Measurements from ENCODE around the gene TEF. TPM values are rescaled to one million over a fixed set of nuclear protein-coding genes. Genes with fewer than 3 reads are reported as not detected.

The TEF gene
- total RNA-seq, 2 donors from 2014 or later, result 12.7 to 28.9 TPM

- peaks cover 14% of the 10 kb centered on the region for H3K4me1 ChIP-seq
- H3K9ac ChIP-seq (ENCODE audit: low read depth in 2 of 2, low read length in 2 of 2), result no peak overlapping the region
- intact Hi-C loops (cut with DNase I), result no loop called here
- H3K36me3 ChIP-seq, result no peaks in the 10 kb centered on the region
- no peaks in the 10 kb centered on the region for H3K27me3 ChIP-seq
- H3K4me3 ChIP-seq, result no peak overlapping the region
- no peaks in the 10 kb centered on the region for H3K9me3 ChIP-seq
- H3K27ac ChIP-seq, result no peak overlapping the region
- no peak for DNase-seq
- no peak for TF ChIP-seq CTCF (IDR thresholded peaks at IDR 0.05)
Observed at GRCh38 chr22:41410311-41410751, 28.6 kb downstream of the TEF start.

DNA sequence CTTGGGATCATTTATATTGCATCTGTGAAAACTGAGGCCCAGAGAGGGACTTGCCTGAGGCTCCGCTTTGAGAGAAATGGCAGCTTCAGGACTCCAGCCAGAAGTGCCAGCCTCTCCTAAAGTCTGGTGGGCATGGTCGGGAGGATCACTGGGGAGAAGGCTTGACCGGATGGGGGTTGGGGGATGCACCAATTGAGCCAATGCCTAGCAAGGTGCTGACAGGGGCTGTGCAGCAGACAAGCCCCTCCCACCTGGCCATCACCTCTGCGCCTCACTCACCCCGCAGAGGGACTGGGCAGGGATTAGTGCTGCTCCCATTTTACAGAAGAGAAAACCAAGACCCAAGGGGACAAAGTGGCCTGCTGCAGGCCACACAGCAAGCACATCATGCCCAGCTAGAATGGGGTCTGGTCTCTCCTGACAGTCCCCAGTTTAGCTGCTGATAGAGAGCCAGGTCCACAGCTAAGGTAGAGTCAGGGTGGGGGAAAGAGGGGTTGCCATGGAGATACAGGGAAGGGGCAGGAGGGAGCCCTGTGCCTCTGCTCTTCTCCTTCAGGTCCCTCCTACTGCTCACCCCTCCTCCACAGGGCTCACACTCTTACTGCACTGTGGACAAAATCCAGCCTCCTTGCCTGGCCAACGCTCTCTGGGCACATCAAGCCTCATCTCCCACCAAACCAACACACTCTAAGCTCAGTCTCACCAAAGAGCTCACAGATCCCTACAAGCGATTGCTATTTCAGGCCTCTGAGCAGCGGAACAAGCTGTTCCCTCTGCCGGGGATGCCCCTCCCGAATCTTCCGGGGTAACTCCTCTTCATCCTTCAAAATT lies 29.5 kb downstream of the TEF start:
- Histone ChIP-seq H3K4me3 (no peak overlapping the region), H3K4me1 (peaks cover 18% of the 10 kb centered on the region), H3K9ac (ENCODE audit: low read depth in 2 of 2, low read length in 2 of 2) (peak overlapping the region; percentile 12 to 23), H3K27me3 (no peaks in the 10 kb centered on the region), H3K9me3 (no peaks in the 10 kb centered on the region), H3K27ac (no peak overlapping the region), H3K36me3 (no peaks in the 10 kb centered on the region)
- TF ChIP-seq CTCF (IDR thresholded peaks at IDR 0.05), result no peak
- no peak for DNase-seq
- intact Hi-C loops (cut with DNase I), result no loop called here

DNA sequence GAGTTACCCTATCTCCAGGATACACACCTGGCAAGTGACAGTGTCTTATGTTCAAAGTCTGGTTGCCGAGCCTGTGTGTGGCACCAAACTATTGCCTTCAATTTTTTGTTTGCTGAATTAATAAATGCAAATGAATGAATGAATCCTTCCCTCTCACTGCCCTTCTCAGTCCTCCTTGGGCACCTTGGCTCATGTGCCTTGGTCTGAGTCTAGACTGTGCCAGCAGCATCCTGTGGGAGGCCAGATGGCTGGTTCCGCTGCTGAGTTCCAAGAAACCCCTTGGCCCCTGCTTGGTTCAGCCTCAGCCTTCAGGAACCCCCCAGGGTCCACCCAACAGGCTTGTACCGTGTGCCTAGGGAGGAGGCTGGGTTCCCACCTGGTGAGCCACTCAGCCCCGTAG lies 33.8 kb downstream of the TEF start:
- no peaks in the 10 kb centered on the region for H3K36me3 ChIP-seq
- no peak overlapping the region for H3K4me3 ChIP-seq
- no peak for TF ChIP-seq CTCF (IDR thresholded peaks at IDR 0.05)
- H3K27me3 ChIP-seq, result no peaks in the 10 kb centered on the region
- intact Hi-C loops (cut with DNase I), result no loop called here
- H3K27ac ChIP-seq, result no peak overlapping the region
- peaks cover 22% of the 10 kb centered on the region for H3K4me1 ChIP-seq
- no peak for DNase-seq
- no peaks in the 10 kb centered on the region for H3K9me3 ChIP-seq
- peak overlapping the region in 1 of 2 donors; percentile 97 for H3K9ac ChIP-seq (ENCODE audit: low read depth in 2 of 2, low read length in 2 of 2)

DNA sequence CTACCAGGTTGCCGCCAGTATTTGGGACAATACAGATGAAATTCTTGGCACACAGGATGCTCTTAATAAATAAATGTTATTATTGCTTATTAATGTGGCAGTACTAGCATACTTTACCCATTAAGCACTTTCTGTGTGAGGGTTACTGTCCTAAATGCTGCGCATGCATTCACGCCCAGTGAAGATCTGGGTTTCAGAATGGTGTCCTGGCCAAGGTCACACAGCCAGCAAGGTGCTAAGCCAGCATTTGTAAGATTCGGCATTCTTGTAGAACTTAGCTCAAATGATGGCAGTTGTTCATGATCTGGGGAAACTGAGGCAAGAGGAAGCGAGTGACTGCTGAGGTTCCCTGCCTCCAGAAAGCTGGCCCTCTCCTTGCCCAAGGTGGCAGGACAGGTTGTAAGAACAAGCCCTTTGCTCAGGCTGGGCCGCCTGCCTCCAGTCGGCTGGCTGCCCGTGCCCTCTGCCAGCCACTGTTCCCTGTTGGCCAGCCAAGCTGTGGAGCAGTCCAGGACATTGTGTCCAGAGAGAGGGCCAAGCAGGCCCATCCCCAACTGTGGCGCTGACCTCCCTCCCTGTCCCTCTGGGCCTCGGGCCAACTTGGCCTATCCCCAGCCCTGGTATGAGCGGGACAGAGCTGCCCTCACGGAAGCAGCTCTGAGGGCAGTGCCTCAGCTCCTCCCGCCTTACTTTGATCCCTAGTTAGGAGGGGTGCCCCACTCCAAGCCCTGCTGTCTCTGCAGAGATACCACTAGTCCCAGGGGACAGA lies 36.1 kb downstream of the TEF start:
- Histone ChIP-seq H3K4me1 (peaks cover 17% of the 10 kb centered on the region), H3K9ac (ENCODE audit: low read depth in 2 of 2, low read length in 2 of 2) (peak overlapping the region; percentile 15 to 16)
- peak; percentile 60 for DNase-seq

More for the DNA sequence above, 36.1 kb downstream of the TEF start:
- no peaks in the 10 kb centered on the region for H3K9me3 ChIP-seq
- intact Hi-C loops (cut with DNase I), result no loop called here
- no peak for TF ChIP-seq CTCF (IDR thresholded peaks at IDR 0.05)
- peak overlapping the region; percentile 49 for H3K27ac ChIP-seq
- H3K27me3 ChIP-seq, result no peaks in the 10 kb centered on the region
- H3K36me3 ChIP-seq, result no peaks in the 10 kb centered on the region
- H3K4me3 ChIP-seq, result no peak overlapping the region
